Measurements from ENCODE around the gene OBSCN. TPM values are rescaled to one million over a fixed set of nuclear protein-coding genes. Genes with fewer than 3 reads are reported as not detected.
A peak's percentile ranks its signal among the peaks of the same experiment; 100 is the strongest.

Gene OBSCN
- total and polyA plus RNA-seq, 7 experiments from 2014 or later, result 1.3 to 132 (median 76.4) TPM

GRCh38 chr1:228284521-228284920 is 76.7 kb downstream of the OBSCN start:
- Mint-ChIP-seq H3K27me3 (no peaks in the 10 kb centered on the region), H3K9me3 (no peaks in the 10 kb centered on the region), H3K4me3 (no peak overlapping the region), H3K4me1 (peaks cover 0 to 10% (median 0%) of the 10 kb centered on the region in 7 donors), H3K36me3 (peaks cover 0 to 16% (median 4%) of the 10 kb centered on the region in 5 donors), H3K27ac (peak overlapping the region in 1 of 9 donors; percentile 48)
- ATAC-seq, result no peak
- peak in 1 of 9 donors; percentile 5 for DNase-seq
- Histone ChIP-seq H3K4me3 (ENCODE audit: low read length) (no peak overlapping the region), H3K36me3 (ENCODE audit: control insufficient read depth in 2 of 3, insufficient read depth in 3 of 3, low read length in 3 of 3) (peaks cover 0 to 87% (median 0%) of the 10 kb centered on the region in 3 experiments), H3K4me1 (ENCODE audit: control insufficient read depth in 2 of 2, insufficient read depth in 2 of 2, low read length in 2 of 2) (no peaks in the 10 kb centered on the region), H3K9me3 (ENCODE audit: control insufficient read depth in 2 of 3, low read length in 3 of 3) (no peaks in the 10 kb centered on the region), H3K27me3 (ENCODE audit: control insufficient read depth in 2 of 2, insufficient read depth in 2 of 2, low read length in 2 of 2) (no peaks in the 10 kb centered on the region), H3K27ac (ENCODE audit: low read depth, low read length) (no peak overlapping the region)
- CTCF ChIA-PET, result no interaction called here
- intact Hi-C loops (cut with micrococcal nuclease), result no loop called here
- POLR2A ChIA-PET, result no interaction called here

DNA sequence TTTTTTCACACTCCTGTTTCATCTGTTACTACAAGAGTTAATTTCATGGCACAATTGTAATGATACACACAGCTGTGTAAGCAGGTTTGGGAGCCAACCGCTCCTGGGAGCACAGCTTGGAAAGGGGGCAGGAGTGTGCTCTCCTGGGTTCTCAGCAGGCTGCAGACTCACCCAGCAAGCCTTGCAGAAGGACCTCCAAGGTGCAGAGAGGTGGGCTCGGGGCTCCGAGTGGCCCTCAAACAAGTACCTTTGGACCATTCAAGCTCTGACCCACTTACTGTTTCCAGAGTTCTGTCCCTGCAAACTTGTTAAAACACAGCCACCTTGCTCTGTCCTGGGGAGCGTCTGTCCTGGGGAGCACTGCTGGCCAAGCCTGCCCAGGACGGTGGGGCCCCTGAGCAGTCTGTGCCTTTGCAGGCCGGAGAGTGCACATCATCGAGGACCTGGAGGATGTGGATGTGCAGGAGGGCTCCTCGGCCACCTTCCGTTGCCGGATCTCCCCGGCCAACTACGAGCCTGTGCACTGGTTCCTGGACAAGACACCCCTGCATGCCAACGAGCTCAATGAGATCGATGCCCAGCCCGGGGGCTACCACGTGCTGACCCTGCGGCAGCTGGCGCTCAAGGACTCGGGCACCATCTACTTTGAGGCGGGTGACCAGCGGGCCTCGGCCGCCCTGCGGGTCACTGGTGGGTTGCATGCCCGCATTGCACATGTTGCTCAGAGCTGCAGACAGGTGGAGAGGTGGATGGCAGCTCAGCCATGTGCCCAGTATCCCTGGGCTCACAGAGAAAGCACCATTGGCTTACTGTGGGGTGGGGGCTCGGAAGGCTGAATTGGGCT is 78.0 kb downstream of the OBSCN start:
- intact Hi-C loops (cut with micrococcal nuclease), result no loop called here
- Mint-ChIP-seq H3K9me3 (no peaks in the 10 kb centered on the region), H3K36me3 (peaks cover 0 to 20% (median 4%) of the 10 kb centered on the region in 5 donors), H3K27ac (peak overlapping the region in 1 of 9 donors; percentile 11), H3K4me3 (no peak overlapping the region), H3K27me3 (no peaks in the 10 kb centered on the region), H3K4me1 (peaks cover 0 to 10% (median 0%) of the 10 kb centered on the region in 7 donors)
- CTCF ChIA-PET, result no interaction called here
- Histone ChIP-seq H3K36me3 (ENCODE audit: control insufficient read depth in 2 of 3, insufficient read depth in 3 of 3, low read length in 3 of 3) (peaks cover 0 to 82% (median 0%) of the 10 kb centered on the region in 3 experiments), H3K27ac (ENCODE audit: low read depth, low read length) (no peak overlapping the region), H3K27me3 (ENCODE audit: control insufficient read depth in 2 of 2, insufficient read depth in 2 of 2, low read length in 2 of 2) (no peaks in the 10 kb centered on the region), H3K9me3 (ENCODE audit: control insufficient read depth in 2 of 3, low read length in 3 of 3) (no peaks in the 10 kb centered on the region), H3K4me3 (ENCODE audit: low read length) (no peak overlapping the region), H3K4me1 (ENCODE audit: control insufficient read depth in 2 of 2, insufficient read depth in 2 of 2, low read length in 2 of 2) (no peaks in the 10 kb centered on the region)
- POLR2A ChIA-PET, result no interaction called here
- DNase-seq (peak in 1 of 9 donors; percentile 6), ATAC-seq (no peak)

DNA sequence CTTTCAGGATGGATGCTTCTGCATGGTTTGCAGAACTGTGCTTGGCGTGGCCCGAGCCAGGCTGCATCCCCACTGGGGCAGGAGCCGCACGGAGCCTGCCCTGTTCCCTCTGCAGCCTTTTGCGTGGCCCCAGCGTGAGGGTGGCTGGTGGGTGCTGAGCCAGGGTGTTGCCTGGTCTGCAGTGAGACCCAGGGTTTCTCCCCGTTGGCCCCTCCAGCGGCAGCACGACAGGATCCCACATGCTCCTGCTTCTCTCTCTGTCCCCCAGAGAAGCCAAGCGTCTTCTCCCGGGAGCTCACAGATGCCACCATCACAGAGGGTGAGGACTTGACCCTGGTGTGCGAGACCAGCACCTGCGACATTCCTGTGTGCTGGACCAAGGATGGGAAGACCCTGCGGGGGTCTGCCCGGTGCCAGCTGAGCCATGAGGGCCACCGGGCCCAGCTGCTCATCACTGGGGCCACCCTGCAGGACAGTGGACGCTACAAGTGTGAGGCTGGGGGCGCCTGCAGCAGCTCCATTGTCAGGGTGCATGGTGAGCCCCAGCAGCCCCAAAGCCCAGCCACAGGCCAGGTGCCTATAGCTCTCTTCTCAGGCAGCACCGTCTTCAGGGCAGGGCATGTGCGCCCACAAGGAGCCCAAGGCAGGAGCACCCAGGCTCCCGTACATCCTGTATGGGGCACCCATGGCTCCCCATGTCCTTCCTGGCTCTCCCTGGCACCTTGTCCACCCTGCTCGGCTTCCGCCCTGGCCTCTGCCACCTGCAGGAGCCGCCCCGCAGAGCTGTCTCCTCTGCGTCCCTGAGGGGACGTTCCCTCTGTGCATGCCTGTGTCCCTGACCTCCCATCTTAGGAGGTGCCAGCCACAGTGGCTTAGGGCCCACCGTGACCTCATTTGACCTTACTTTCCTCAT is 78.9 kb downstream of the OBSCN start:
- Histone ChIP-seq H3K27me3 (ENCODE audit: control insufficient read depth in 2 of 2, insufficient read depth in 2 of 2, low read length in 2 of 2) (no peaks in the 10 kb centered on the region), H3K9me3 (ENCODE audit: control insufficient read depth in 2 of 3, low read length in 3 of 3) (no peaks in the 10 kb centered on the region), H3K36me3 (ENCODE audit: control insufficient read depth in 2 of 3, insufficient read depth in 3 of 3, low read length in 3 of 3) (peaks cover 0 to 73% (median 0%) of the 10 kb centered on the region in 3 experiments), H3K4me1 (ENCODE audit: control insufficient read depth in 2 of 2, insufficient read depth in 2 of 2, low read length in 2 of 2) (no peaks in the 10 kb centered on the region), H3K4me3 (ENCODE audit: low read length) (no peak overlapping the region), H3K27ac (ENCODE audit: low read depth, low read length) (no peak overlapping the region)
- DNase-seq (peak in 1 of 9 donors; percentile 1), ATAC-seq (no peak)
- H3K4me1 Mint-ChIP-seq, result peaks cover 0 to 10% (median 0%) of the 10 kb centered on the region in 7 donors
- no peaks in the 10 kb centered on the region for H3K27me3 Mint-ChIP-seq
- no peaks in the 10 kb centered on the region for H3K9me3 Mint-ChIP-seq
- no peak overlapping the region for H3K27ac Mint-ChIP-seq
- H3K4me3 Mint-ChIP-seq, result no peak overlapping the region
- intact Hi-C loops (cut with micrococcal nuclease), result no loop called here
- POLR2A ChIA-PET, result no interaction called here
- H3K36me3 Mint-ChIP-seq, result peaks cover 0 to 20% (median 4%) of the 10 kb centered on the region in 5 donors
- CTCF ChIA-PET, result no interaction called here

DNA sequence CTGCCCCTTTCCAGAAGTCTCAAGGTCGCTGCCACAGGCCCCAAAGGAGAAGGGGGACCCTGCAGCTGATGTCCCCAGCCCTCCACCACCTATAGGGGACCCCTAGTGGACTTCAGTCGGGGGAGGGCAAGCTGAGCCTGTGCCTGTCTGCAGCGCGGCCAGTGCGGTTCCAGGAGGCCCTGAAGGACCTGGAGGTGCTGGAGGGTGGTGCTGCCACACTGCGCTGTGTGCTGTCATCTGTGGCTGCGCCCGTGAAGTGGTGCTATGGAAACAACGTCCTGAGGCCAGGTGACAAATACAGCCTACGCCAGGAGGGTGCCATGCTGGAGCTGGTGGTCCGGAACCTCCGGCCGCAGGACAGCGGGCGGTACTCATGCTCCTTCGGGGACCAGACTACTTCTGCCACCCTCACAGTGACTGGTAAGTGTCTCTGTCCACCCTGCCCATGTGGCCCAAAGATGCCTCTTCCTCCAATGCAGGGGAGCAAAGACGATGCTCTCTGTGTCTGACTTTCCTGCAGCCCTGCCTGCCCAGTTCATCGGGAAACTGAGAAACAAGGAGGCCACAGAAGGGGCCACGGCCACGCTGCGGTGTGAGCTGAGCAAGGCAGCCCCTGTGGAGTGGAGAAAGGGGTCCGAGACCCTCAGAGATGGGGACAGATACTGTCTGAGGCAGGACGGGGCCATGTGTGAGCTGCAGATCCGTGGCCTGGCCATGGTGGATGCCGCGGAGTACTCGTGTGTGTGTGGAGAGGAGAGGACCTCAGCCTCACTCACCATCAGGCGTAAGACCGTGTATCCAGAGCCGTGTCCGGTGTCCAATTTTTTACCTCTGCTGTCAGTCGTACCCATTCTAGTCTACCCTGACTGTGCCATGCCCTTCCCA is 79.9 kb downstream of the OBSCN start:
- POLR2A ChIA-PET, result interaction anchor here (0.6 kb wide), 1 partner anchor 64 kb away, joined by 3 read pairs; no protein-coding TSS in a partner anchor
- H3K27ac ChIP-seq (ENCODE audit: low read depth, low read length), result no peak overlapping the region
- ATAC-seq (no peak), DNase-seq (peak in 1 of 9 donors; percentile 3)
- H3K9me3 ChIP-seq (ENCODE audit: control insufficient read depth in 2 of 3, low read length in 3 of 3), result no peaks in the 10 kb centered on the region
- H3K4me1 Mint-ChIP-seq, result peaks cover 0 to 10% (median 0%) of the 10 kb centered on the region in 7 donors
- peaks cover 0 to 20% (median 4%) of the 10 kb centered on the region in 5 donors for H3K36me3 Mint-ChIP-seq
- H3K36me3 ChIP-seq (ENCODE audit: control insufficient read depth in 2 of 3, insufficient read depth in 3 of 3, low read length in 3 of 3), result peaks cover 0 to 63% (median 0%) of the 10 kb centered on the region in 3 experiments
- no peaks in the 10 kb centered on the region for H3K27me3 Mint-ChIP-seq
- H3K4me3 Mint-ChIP-seq, result no peak overlapping the region
- intact Hi-C loops (cut with micrococcal nuclease), result no loop called here
- H3K9me3 Mint-ChIP-seq, result no peaks in the 10 kb centered on the region
- CTCF ChIA-PET, result no interaction called here
- no peak overlapping the region for H3K4me3 ChIP-seq (ENCODE audit: low read length)
- no peaks in the 10 kb centered on the region for H3K4me1 ChIP-seq (ENCODE audit: control insufficient read depth in 2 of 2, insufficient read depth in 2 of 2, low read length in 2 of 2)
- no peak overlapping the region for H3K27ac Mint-ChIP-seq
- no peaks in the 10 kb centered on the region for H3K27me3 ChIP-seq (ENCODE audit: control insufficient read depth in 2 of 2, insufficient read depth in 2 of 2, low read length in 2 of 2)

- Histone ChIP-seq H3K4me3 (ENCODE audit: low read length) (no peak overlapping the region), H3K36me3 (ENCODE audit: control insufficient read depth in 2 of 3, insufficient read depth in 3 of 3, low read length in 3 of 3) (peaks cover 0 to 62% (median 0%) of the 10 kb centered on the region in 3 experiments), H3K4me1 (ENCODE audit: control insufficient read depth in 2 of 2, insufficient read depth in 2 of 2, low read length in 2 of 2) (no peaks in the 10 kb centered on the region), H3K9me3 (ENCODE audit: control insufficient read depth in 2 of 3, low read length in 3 of 3) (no peaks in the 10 kb centered on the region), H3K27ac (ENCODE audit: low read depth, low read length) (no peak overlapping the region), H3K27me3 (ENCODE audit: control insufficient read depth in 2 of 2, insufficient read depth in 2 of 2, low read length in 2 of 2) (no peaks in the 10 kb centered on the region)
- DNase-seq, result peak in 1 of 9 donors; percentile 6
- ATAC-seq, result no peak
- peak overlapping the region in 2 of 9 donors; percentile 43 to 53 for H3K27ac Mint-ChIP-seq
- H3K36me3 Mint-ChIP-seq, result peaks cover 0 to 26% (median 6%) of the 10 kb centered on the region in 5 donors
- no peaks in the 10 kb centered on the region for H3K27me3 Mint-ChIP-seq
- CTCF ChIA-PET, result no interaction called here
- no peaks in the 10 kb centered on the region for H3K9me3 Mint-ChIP-seq
- intact Hi-C loops (cut with micrococcal nuclease), result no loop called here
- POLR2A ChIA-PET, result interaction anchor here (0.6 kb wide), 1 partner anchor 65 kb away, joined by 3 read pairs; no protein-coding TSS in a partner anchor
- no peak overlapping the region for H3K4me3 Mint-ChIP-seq
- H3K4me1 Mint-ChIP-seq, result peaks cover 0 to 10% (median 0%) of the 10 kb centered on the region in 7 donors
These were observed 80.8 kb downstream of the OBSCN start for GRCh38 chr1:228288536-228289238.

Data from naive thymus-derived CD4-positive, alpha-beta T cell (primary cell).